Cardiac fibroblast (primary cell): Measurements from ENCODE around the gene TPRX2.
"Not testable (repeated sequence)": the region's sequence is repeated elsewhere in the genome, so short reads cannot be mapped to it uniquely, and the experiment has no call there.

Source experiments
- DNase-seq, 2 donors: peaks; one replicate each; pipeline versions ENCODE4 v3.0.0 to v3.0.0-alpha.2; 2010; ENCODE audit warnings: low read depth in 2 of 2
- H3K4me3 ChIP-seq, 2 donors: replicated peaks in 1 of 2; 1 replicate in 1 of 2; 2 replicates in 1 of 2; pipeline ENCODE4 v1.5.1; 2011; ENCODE audit warnings: low read depth in 2 of 2, low read length in 2 of 2, mild to moderate bottlenecking in 2 of 2, moderate library complexity in 1 of 2
- TF ChIP-seq, protein P1 (sequence below): IDR thresholded peaks from one replicate; pipeline ENCODE4 v1.5.1; 2011; ENCODE audit warnings: low read depth, mild to moderate bottlenecking, low read length, inconsistent platforms

The TPRX2 gene

DNA sequence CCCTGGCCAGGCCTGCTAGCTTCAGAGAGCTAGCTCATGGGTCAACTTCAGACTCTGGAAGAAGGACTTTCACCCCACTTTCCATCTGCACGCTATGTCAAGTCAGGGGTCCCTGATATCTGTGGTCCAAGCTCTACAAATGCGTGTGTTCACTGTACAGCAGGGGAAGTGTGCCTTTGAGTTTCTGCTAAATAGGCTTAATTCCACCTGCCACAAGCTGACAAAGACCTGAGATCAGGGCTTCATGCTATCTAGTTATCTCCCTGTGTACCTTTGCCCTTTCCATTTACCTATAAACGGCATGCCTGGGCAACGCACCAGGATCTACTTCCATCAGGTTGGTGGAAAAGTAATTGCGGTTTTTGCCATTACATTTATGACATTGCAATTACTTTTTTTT is 37.7 kb downstream of the TPRX2 start:
- no peak overlapping the region for H3K4me3 ChIP-seq
- TF ChIP-seq, protein P1, sequence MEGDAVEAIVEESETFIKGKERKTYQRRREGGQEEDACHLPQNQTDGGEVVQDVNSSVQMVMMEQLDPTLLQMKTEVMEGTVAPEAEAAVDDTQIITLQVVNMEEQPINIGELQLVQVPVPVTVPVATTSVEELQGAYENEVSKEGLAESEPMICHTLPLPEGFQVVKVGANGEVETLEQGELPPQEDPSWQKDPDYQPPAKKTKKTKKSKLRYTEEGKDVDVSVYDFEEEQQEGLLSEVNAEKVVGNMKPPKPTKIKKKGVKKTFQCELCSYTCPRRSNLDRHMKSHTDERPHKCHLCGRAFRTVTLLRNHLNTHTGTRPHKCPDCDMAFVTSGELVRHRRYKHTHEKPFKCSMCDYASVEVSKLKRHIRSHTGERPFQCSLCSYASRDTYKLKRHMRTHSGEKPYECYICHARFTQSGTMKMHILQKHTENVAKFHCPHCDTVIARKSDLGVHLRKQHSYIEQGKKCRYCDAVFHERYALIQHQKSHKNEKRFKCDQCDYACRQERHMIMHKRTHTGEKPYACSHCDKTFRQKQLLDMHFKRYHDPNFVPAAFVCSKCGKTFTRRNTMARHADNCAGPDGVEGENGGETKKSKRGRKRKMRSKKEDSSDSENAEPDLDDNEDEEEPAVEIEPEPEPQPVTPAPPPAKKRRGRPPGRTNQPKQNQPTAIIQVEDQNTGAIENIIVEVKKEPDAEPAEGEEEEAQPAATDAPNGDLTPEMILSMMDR, result no peak
- no peak for DNase-seq

DNA sequence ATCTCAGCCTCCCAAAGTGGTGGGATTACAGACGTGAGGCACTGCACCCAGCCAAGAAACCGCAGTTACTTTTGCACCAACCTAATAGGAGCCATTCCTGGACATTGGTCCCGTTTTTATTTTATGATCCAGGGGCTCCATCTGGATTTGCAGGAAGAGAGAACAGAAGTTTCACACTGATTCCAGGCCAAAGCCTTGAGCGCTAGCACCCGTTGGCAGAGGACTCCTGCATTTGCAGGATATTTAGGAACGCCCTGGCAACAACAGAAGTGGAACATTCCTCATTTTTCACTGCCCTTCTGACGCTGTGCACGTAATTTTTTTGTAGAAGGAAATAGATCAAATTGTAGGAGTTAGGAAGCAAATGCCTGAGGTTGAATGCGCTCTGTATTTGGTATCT is 38.8 kb downstream of the TPRX2 start:
- no peak overlapping the region for H3K4me3 ChIP-seq
- no peak for DNase-seq
- TF ChIP-seq, protein P1, result no peak

GRCh38 chr19:47899335-47899734 is 40.3 kb downstream of the TPRX2 start:
- TF ChIP-seq, protein P1, result no peak
- no peak overlapping the region for H3K4me3 ChIP-seq
- no peak for DNase-seq

DNA sequence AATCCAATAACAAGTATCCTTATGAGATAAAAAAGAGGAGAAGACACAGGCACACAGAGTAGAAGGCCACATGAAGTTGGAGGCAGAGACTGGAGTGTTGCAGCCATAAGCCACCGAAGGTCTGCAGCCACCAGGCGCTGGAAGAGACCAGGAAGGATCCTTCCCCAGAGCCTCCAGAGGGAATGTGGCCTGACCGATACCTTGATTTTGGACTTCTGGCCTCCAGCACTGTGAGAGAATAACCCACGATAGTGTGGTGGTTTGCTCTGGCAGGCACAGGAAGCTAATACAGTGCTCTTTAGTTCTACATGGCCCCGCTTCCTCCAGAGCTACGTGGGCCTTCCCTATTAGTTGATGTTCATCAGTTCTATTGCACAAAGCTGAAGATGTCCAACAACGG is 42.3 kb downstream of the TPRX2 start:
- no peak overlapping the region for H3K4me3 ChIP-seq
- DNase-seq, result no peak
- TF ChIP-seq, protein P1, result no peak

DNA sequence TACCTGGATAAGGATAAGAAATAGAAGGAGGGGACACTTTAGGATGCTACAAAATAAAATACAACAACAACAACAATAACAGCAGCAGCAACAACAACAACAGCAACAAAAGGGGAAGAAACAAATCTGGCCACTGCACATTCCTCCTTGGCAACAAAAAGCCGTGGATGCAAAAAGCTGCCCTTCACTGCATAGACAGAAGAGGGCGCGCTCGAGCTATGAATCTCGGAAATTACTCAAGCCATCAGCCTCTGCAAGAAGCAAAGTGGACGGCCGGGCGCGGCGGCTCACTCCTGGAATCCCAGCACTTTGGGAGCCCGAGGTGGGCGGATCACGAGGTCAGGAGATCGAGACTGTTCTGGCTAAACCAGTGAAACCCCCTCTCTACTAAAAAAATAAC is 50.3 kb downstream of the TPRX2 start:
- not testable (repeated sequence) for H3K4me3 ChIP-seq, DNase-seq

- not testable (repeated sequence) for DNase-seq, H3K4me3 ChIP-seq
Measured at GRCh38 chr19:47910191-47910590, 51.2 kb downstream of the TPRX2 start.
